Large intestine (tissue), 12 donors: ENCODE data around the gene STRIT1. TPM values are rescaled to one million over a fixed set of nuclear protein-coding genes. Genes with fewer than 3 reads are reported as not detected.

Experiments used
- DNase-seq, 2 donors: peaks; one replicate each; pipeline versions ENCODE4 v3.0.0 to v3.0.0-alpha.2; 2013
- H3K27ac ChIP-seq: one replicate; pipeline ENCODE4 v1.5.1; 2013; ENCODE audit warnings: low read length
- H3K27me3 ChIP-seq: 2 replicates; pipeline ENCODE4 v1.6.1; 2013; ENCODE audit warnings: low read length; ENCODE audit not compliant: control insufficient read depth, insufficient read depth
- H3K36me3 ChIP-seq: 2 replicates; pipeline ENCODE4 v1.6.1; 2013; ENCODE audit warnings: low read length; ENCODE audit not compliant: control insufficient read depth, insufficient read depth
- H3K4me1 ChIP-seq: one replicate; pipeline ENCODE4 v1.6.1; 2013; ENCODE audit warnings: low read length; ENCODE audit not compliant: control insufficient read depth, insufficient read depth
- H3K4me3 ChIP-seq: one replicate; pipeline ENCODE4 v1.5.1; 2013; ENCODE audit warnings: low read length
- H3K9me3 ChIP-seq: one replicate; pipeline ENCODE4 v1.6.1; 2013; ENCODE audit warnings: mild to moderate bottlenecking, low read depth, low read length, moderate library complexity; ENCODE audit not compliant: control insufficient read depth
- WGBS: methylation state at CpG from one replicate; pipeline ENCODE4 v1.1.5; 2013; ENCODE audit warnings: low lambda C conversion rate; ENCODE audit not compliant: insufficient coverage; 5-methylcytosine and 5-hydroxymethylcytosine counted together
- long read RNA-seq, 11 donors: transcript quantifications; one replicate each; lab custom pipeline, GENCODE V29; 2026
- polyA plus RNA-seq: library from polyadenylated mRNA; unstranded; fragments of 120-200 nt; gene quantifications from one replicate; pipeline ENCODE4 v1.2.1, GENCODE V29; 2013

STRIT1 gene
- polyA plus RNA-seq = 0.97 TPM
- long read RNA-seq, donor 1 = 0 reads
- long read RNA-seq, donor 2 = 0 reads
- long read RNA-seq, donor 3 = 0 reads
- long read RNA-seq, donor 4 = 0 reads
- long read RNA-seq, donor 5 = 0 reads
- long read RNA-seq, donor 6, partial matches to known transcripts = 12 of 12 reads
- long read RNA-seq, donor 6, other reads (novel, unspliced or antisense) = 0 of 12 reads
- long read RNA-seq, donor 7 = 0 reads
- long read RNA-seq, donor 8 = 0 reads
- long read RNA-seq, donor 9 = 0 reads
- long read RNA-seq, donor 10 = 0 reads
- long read RNA-seq, donor 11 = 0 reads

DNA sequence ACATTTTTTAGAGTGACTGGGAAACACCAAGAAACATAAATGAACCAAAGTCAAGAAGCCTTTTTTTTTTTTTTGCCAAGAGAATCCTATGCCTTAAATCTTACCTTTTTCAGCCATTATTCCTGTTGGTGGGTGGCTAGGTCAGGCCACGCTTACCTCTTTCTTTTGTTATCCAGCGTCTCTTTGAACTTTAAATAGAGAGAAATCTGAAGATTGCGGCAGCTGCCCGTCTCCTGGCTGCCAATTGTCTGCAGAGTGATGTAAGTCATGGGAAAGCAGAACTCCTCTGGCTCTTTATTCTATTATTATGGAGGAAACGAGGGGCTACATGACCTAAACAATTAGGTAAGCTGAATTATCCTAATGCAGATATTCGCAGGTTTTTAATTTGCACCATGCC, at the start of gene STRIT1:
TSS of gene STRIT1 (minus strand) at position 168 of the 400 bp plus-strand sequence.
- no peak within 1 kb of the TSS for H3K4me3 ChIP-seq
- no peaks in the 10 kb centered on the region for H3K27me3 ChIP-seq
- H3K9me3 ChIP-seq = peaks cover 8% of the 10 kb centered on the region
- DNase-seq = no peak
- H3K4me1 ChIP-seq = no peaks in the 10 kb centered on the region
- 90% methylated on average over 2 of the region's 6 CpGs for WGBS
- no peaks in the 10 kb centered on the region for H3K36me3 ChIP-seq
- H3K27ac ChIP-seq = no peak within 1 kb of the TSS

DNA sequence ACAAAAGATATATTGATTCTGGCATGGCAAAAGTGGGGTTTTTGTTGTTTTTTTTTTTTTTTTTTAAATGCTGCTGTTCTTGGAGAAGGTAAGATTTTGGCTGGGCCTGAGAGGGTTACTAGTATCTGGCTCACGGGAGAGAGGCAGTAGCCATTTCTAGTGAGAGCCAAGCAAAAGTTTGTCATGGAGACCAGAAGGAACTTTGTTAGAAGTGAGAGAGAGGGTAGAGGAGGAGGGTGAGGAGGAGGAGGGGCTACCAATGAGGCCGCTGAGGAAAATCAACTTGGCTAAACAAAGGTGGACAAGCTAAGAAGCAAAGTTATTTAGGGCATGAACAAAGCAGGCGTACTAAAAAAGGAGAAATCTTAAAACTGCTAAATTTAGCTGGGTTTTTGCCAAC, 48.9 kb upstream of the STRIT1 start:
- H3K36me3 ChIP-seq = no peaks in the 10 kb centered on the region
- no peak overlapping the region for H3K27ac ChIP-seq
- no peak overlapping the region for H3K4me3 ChIP-seq
- no peaks in the 10 kb centered on the region for H3K27me3 ChIP-seq
- no peak for DNase-seq
- H3K9me3 ChIP-seq = peaks cover 2% of the 10 kb centered on the region
- WGBS = 80% methylated on average over 2 of the region's 3 CpGs
- H3K4me1 ChIP-seq = no peaks in the 10 kb centered on the region

DNA sequence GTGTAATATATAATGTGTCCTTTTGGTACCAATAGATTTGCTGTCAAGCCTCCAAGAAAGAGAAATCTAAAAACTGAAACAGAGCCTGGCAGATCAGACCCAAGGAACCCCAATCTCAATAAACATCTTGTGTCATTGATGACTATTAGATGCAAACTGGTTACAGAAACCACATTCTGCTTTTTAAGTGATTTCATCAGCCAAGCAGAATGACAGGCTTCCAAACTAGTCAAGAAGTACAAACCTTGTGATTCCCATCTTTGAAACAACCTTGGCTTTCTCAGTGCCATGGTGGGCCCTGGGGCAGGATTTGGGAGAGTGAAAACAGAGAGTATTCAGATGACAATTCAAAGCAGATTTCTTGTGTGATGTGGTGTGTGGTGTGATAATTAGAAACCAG, 45.6 kb upstream of the STRIT1 start:
- Histone ChIP-seq H3K27ac (no peak overlapping the region), H3K36me3 (no peaks in the 10 kb centered on the region)
- DNase-seq = no peak

DNA sequence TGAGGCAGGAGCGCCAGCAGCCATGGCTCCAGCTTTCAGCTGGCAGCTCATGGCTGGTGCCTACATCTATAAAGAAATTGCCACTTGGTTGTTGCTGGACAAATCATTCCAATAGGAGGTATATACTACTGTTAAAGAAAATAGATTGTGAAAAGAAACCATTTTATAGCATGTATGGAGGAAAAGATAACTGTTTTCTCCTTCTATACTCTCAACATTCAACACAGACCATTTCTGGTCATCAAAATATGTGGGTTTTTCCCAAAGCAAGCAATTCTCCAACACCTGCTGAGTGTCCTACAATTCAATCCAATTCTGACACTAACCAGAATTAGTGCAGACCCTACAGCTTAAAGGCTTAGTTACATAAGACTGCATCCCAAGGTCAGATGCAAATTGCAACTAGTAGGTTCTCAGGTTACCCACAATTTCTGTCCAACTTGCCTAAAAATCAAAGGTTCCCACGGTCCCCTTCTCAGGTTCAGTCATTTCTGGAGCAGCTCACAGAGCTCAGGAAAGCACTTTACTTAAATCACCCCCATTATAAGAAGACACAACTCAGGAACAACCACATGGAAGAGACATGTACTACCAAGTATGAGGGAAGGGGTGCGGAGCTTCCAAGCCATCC, 42.4 kb upstream of the STRIT1 start:
- Histone ChIP-seq H3K36me3 (no peaks in the 10 kb centered on the region), H3K4me1 (no peaks in the 10 kb centered on the region), H3K27ac (no peak overlapping the region), H3K27me3 (no peaks in the 10 kb centered on the region), H3K9me3 (no peaks in the 10 kb centered on the region), H3K4me3 (no peak overlapping the region)
- WGBS = no CpG with 5 or more reads among the region's 3 CpGs
- DNase-seq = no peak

More for the DNA sequence above, 45.6 kb upstream of the STRIT1 start:
- H3K27me3 ChIP-seq = no peaks in the 10 kb centered on the region
- H3K4me3 ChIP-seq = no peak overlapping the region
- no peaks in the 10 kb centered on the region for H3K4me1 ChIP-seq
- no peaks in the 10 kb centered on the region for H3K9me3 ChIP-seq

DNA sequence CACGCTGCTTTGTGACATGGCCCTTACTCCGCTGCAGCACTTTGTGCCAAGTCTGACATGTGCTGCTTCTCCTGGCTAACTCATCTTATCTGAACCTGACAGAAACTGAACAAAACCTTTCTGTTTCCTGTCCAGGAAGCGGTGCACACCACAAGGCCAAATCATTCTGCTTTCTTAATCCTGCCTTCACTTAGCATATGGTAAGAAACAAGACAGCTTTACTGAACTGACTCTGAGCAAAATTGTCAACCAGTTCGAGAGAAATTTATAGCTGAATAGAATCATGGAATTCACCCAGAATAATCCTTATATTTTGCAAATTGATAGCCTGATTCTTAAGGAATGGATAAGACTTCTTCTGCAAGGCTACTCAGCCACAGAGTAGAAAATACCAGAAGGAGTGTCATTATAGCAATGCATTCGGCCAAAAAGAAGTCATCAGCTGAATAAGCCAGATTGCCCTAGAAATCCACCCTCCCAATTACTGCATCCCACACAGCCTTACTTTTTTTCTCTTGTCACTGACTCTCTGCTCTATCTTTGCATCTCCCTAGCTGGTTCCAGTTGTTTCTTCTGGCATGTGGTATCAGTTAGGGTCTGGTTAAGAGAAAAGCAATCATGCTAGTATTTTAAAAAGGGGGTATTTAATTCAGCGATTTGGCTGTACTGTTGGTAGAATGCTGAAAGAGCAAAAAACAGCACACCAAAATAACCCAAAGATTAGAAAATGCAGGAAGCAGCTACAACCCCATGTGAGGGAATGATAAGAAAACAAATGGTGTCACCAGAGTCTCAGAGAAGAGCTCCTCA, 41.6 kb upstream of the STRIT1 start:
- Histone ChIP-seq H3K4me3 (no peak overlapping the region), H3K4me1 (no peaks in the 10 kb centered on the region), H3K9me3 (no peaks in the 10 kb centered on the region), H3K27ac (no peak overlapping the region), H3K27me3 (no peaks in the 10 kb centered on the region), H3K36me3 (no peaks in the 10 kb centered on the region)
- 100% methylated on average over 1 of the region's 6 CpGs for WGBS
- DNase-seq = no peak

DNA sequence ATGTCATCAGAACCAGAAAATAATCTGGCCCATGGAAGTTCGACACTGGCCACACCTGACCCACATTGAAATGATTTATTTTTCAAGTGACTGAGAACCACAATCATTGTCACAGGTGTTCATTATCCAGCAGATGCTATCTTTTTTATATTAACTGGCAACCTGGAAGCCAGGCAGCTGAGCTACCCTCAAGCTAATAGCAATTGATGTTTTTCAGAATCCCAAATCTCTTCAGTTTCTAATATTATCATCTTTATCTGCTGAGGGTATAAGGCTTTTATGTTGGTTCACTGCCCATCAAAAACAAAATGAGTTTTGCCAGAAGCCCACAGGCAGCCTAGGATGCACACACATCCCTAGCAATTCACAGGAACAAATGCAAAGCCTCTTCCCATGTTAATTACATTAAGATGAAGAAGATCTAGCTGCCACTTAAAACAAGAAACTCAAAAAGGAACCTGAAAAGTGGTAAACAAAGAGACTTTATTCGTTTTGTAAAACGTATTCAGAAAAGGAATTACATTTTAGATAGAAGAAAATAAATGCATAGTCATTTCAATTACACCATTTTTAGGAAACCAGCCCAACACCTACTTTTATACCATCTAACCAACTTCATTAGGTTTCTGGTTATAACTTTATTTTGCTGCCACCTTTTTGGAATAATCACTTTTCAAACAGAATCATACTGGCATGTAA, 40.9 kb upstream of the STRIT1 start:
- H3K4me1 ChIP-seq = no peaks in the 10 kb centered on the region
- WGBS = no CpG with 5 or more reads among the region's 3 CpGs

DNA sequence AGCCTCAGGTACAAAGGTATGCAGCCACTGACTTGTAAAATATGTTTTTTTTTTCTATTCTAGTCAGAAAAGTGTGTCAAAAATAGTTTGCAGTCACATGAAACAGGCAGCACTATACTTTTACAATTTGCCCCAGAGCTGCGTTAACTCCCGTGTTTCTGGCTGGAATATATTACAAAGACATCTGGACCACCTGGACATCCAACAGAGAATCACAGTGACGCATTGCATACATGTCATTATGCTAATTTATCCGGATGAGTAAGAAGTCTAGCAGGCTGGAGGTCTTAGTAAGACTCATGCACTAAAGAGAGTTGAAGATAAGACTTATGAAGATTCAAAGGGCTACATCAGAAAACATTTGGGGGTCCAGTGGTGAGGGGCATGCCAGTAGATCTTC, 39.2 kb upstream of the STRIT1 start:
- WGBS = no CpG with 5 or more reads among the region's 4 CpGs

More for the DNA sequence above, 40.9 kb upstream of the STRIT1 start:
- H3K36me3 ChIP-seq = no peaks in the 10 kb centered on the region
- H3K27me3 ChIP-seq = no peaks in the 10 kb centered on the region
- no peak overlapping the region for H3K27ac ChIP-seq
- no peak for DNase-seq
- no peak overlapping the region for H3K4me3 ChIP-seq
- H3K9me3 ChIP-seq = no peaks in the 10 kb centered on the region

DNA sequence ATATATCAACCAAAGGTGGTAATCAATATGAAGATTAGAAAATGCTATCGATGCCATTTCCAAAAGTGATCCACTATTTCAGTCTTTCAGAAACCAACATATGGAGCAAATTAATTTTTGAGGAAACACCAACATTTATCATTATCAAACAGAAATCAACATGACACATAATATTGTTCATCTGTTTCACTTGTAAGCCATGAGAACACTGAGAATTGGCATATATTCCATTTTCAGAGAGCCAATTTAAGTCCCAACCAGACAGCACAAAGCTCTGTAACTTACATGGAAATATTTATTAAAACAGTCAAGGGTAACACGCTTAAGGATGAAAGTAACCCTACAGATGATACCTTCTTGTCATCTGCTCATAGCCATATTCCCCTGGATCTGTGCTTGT, 37.6 kb upstream of the STRIT1 start:
- DNase-seq = no peak
- Histone ChIP-seq H3K4me3 (no peak overlapping the region), H3K27me3 (no peaks in the 10 kb centered on the region), H3K4me1 (no peaks in the 10 kb centered on the region), H3K27ac (no peak overlapping the region), H3K9me3 (no peaks in the 10 kb centered on the region), H3K36me3 (no peaks in the 10 kb centered on the region)
- WGBS = 100% methylated on average over 1 of the region's 2 CpGs

More for the DNA sequence above, 39.2 kb upstream of the STRIT1 start:
- H3K9me3 ChIP-seq = no peaks in the 10 kb centered on the region
- no peak for DNase-seq
- no peak overlapping the region for H3K4me3 ChIP-seq
- H3K27me3 ChIP-seq = no peaks in the 10 kb centered on the region
- H3K27ac ChIP-seq = no peak overlapping the region
- no peaks in the 10 kb centered on the region for H3K4me1 ChIP-seq
- H3K36me3 ChIP-seq = no peaks in the 10 kb centered on the region

DNA sequence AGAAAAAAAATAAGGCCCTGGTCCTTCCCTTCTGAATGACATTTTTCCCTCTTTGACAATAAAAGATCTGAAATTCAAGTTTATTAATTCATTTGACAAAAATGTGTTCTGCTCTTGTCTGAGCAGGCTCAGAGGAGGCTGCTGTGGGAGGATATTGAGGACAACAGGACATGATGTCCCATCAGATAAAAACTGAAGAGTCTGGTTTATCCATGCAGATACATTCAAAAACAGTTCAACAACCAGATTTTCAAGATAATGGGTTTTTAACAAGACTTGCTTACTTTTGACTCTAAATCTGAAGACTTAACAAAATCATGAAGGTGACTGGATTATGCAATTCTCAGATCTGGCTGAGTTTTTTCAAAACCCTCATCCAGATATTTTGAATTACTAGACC, 36.9 kb upstream of the STRIT1 start:
- Histone ChIP-seq H3K27me3 (no peaks in the 10 kb centered on the region), H3K4me3 (no peak overlapping the region), H3K36me3 (no peaks in the 10 kb centered on the region), H3K27ac (no peak overlapping the region), H3K4me1 (no peaks in the 10 kb centered on the region), H3K9me3 (no peaks in the 10 kb centered on the region)
- DNase-seq = no peak

DNA sequence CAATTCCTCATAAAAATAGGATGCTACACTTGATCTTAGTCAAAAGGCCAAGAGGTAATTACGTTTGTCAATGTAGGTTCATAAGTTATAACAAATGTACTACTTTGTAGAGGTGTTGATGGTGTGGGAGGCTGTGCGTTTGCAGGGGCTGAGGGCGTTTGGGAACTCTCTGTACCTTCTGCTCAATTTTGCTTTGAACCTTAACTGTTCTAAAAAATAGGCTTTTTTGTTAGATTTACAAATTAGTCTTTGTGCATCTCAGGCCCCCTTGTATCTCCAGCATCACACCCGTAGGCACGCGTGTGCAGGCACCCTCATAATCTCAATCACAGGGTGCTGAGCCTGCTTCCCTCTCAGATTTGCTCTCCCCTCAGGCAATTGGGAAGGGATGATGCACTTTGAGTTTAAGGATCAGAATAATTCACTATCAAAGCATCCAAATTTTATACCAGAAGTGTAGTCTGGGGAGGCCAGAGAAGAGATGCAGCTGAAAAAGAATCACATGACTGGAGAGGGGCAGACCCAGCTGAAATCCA, 36.1 kb upstream of the STRIT1 start:
- Histone ChIP-seq H3K27me3 (no peaks in the 10 kb centered on the region), H3K27ac (no peak overlapping the region), H3K9me3 (no peaks in the 10 kb centered on the region), H3K4me3 (no peak overlapping the region), H3K36me3 (no peaks in the 10 kb centered on the region), H3K4me1 (no peaks in the 10 kb centered on the region)
- no peak for DNase-seq
- 100% methylated on average over 1 of the region's 6 CpGs for WGBS
